Heart left ventricle (tissue), 16 donors: Measurements from ENCODE around the gene AFMID. TPM values are rescaled to one million over a fixed set of nuclear protein-coding genes. Genes with fewer than 3 reads are reported as not detected.
A peak's percentile ranks its signal among the peaks of the same experiment; 100 is the strongest.

Experiments used
- ATAC-seq, 4 donors: fragments of 200-7000 bp; cut with Tn5 transposase; one replicate each; pipeline ENCODE4 v1.9.1; 2020 to 2022; ENCODE audit warnings: moderate library complexity in 4 of 4, mild to moderate bottlenecking in 3 of 4, moderate number of reproducible peaks in 1 of 4
- DNase-seq, 5 donors: peaks; one replicate each; pipeline ENCODE4 v3.0.0-alpha.2; 2020
- H3K27ac ChIP-seq, 12 donors: fragments of 200-600 bp; sonication (generic) in 4 of 12; one replicate each; pipeline versions ENCODE4 v1.5.0 to v1.8.0; 2016 to 2022; ENCODE audit warnings: mild to moderate bottlenecking in 2 of 12
- H3K27me3 ChIP-seq, 9 donors: fragments of 200-600 bp; sonication (generic) in 2 of 9; one replicate each; pipeline versions ENCODE4 v1.5.1 to v1.8.0; 2016 to 2022; ENCODE audit warnings: mild to moderate bottlenecking in 3 of 9
- H3K36me3 ChIP-seq, 9 donors: fragments of 200-600 bp; sonication (generic) in 2 of 9; one replicate each; pipeline versions ENCODE4 v1.5.0 to v1.8.0; 2018 to 2022; ENCODE audit warnings: mild to moderate bottlenecking in 2 of 9
- H3K4me1 ChIP-seq, 12 donors: fragments of 200-600 bp; sonication (generic) in 4 of 12; one replicate each; pipeline versions ENCODE4 v1.5.0 to v1.8.0; 2016 to 2022; ENCODE audit warnings: mild to moderate bottlenecking in 3 of 12
- H3K4me3 ChIP-seq, 12 donors: fragments of 200-600 bp; sonication (generic) in 4 of 12; one replicate each; pipeline versions ENCODE4 v1.5.0 to v1.8.0; 2017 to 2022; ENCODE audit warnings: mild to moderate bottlenecking in 9 of 12, moderate library complexity in 4 of 12
- H3K9me3 ChIP-seq, 12 donors: fragments of 200-600 bp; sonication (generic) in 4 of 12; one replicate each; pipeline versions ENCODE4 v1.5.0 to v1.8.0; 2016 to 2022; ENCODE audit warnings: mild to moderate bottlenecking in 1 of 12
- CTCF ChIP-seq, 12 donors: fragments of 200-600 bp; sonication (generic) in 4 of 12; IDR thresholded peaks; one replicate each; pipeline versions ENCODE4 v1.5.0 to v1.8.0; 2018 to 2022; ENCODE audit warnings: antibody characterized with exemption in 12 of 12, mild to moderate bottlenecking in 5 of 12
- POLR2A ChIP-seq, 2 donors: fragments of 450-650 bp; IDR thresholded peaks; one replicate each; pipeline ENCODE4 v1.6.1; 2017; ENCODE audit warnings: antibody characterized with exemption in 2 of 2, mild to moderate bottlenecking in 2 of 2, moderate library complexity in 2 of 2
- WGBS, 4 donors: extraction: QIAGEN DNeasy Blood & Tissue Kit in 2 of 4; methylation state at CpG; one replicate each; pipeline versions ENCODE4 v1.1.5 to v1.1.7; 2013 to 2018; 5-methylcytosine and 5-hydroxymethylcytosine counted together
- intact Hi-C, 10 donors: fragments of 100-400 bp; cut with DNase I; formaldehyde crosslinking; loops; one replicate each; pipeline versions ENCODE4 v1.11.1 to v1.14.2; 2022
- polyA plus RNA-seq, 2 donors: library from polyadenylated mRNA; stranded (reverse); fragments of 200-250 nt; gene quantifications; one replicate each; pipeline ENCODE4 v1.2.3, GENCODE V29; 2013
- total RNA-seq, 9 donors: library from RNA; depleted of rRNA in 2 of 9; stranded (reverse); fragments of >200 nt in 2 of 9; fragmentation: NEBNext Ultra II Directional in 3 of 9; extraction: Animal tissue kit (Norgen Biotek cat#: 25700) in 3 of 9; gene quantifications; one replicate each; pipeline versions ENCODE4 v1.1.0 to v1.2.4, GENCODE V29; 2016 to 2023
- donor health status: ischemic (EF 13 %, LVEDD 7.1; RV severe dilation, severe dysfunction).
- donor health status: healthy with polysubstance abuse.
- donor health status: DM: no; HTN: yes; CAD: no.
- donor health status: DM: no; HTN: no; CAD: no.
- donor health status: ischemic (EF 25% LVEDD 6.9; RV normal size, moderate dysfunction).
- donor health status: ischemic (EF 25% LVEDD 5.7; RV mildly dilated, moderate dysfunction).
- donor health status: healthy.
- donor health status: DM: yes; HTN: yes; CAD: no.
- donor health status: ischemic (EF 35%, LVEDD 5.7; RV mildly dilated, moderate dysfunction).
- donor health status: nonischemic (EF 11% LVEDD 7.7; RV severe dilation, severe dysfunction).
- donor health status: DM: yes; HTN: yes; CAD: no.
- donor health status: PGD.
- donor health status: ischemic (EF 29% LVEDD 5.4; RV normal size, mild dysfunction).
- donor health status: nonischemic (EF 23%, LVEDD 6.1; RV moderate dilation, normal function).

AFMID gene
- total and polyA plus RNA-seq, 11 donors, result 12.8 to 86.6 (median 30.2) TPM

- Histone ChIP-seq H3K27me3 (no peaks in the 10 kb centered on the region), H3K4me1 (peaks cover 0 to 84% (median 32%) of the 10 kb centered on the region in 12 donors), H3K4me3 (no peak overlapping the region), H3K36me3 (no peaks in the 10 kb centered on the region), H3K27ac (peak overlapping the region in 1 of 12 donors; percentile 93), H3K9me3 (no peaks in the 10 kb centered on the region)
- ATAC-seq (no peak), DNase-seq (no peak)
- 88 to 95% (median 91%) methylated on average over 18 of the region's 18 CpGs for WGBS, 4 donors
- intact Hi-C loops, result no loop called here
- no peak for TF ChIP-seq CTCF (IDR thresholded peaks at IDR 0.05)
- no peak for TF ChIP-seq POLR2A (IDR thresholded peaks at IDR 0.05)
These were observed 68.0 kb downstream of the AFMID start for GRCh38 chr17:78255029-78255656.

- H3K27me3 ChIP-seq, result no peaks in the 10 kb centered on the region
- H3K36me3 ChIP-seq, result no peaks in the 10 kb centered on the region
- no peak for ATAC-seq
- WGBS, 4 donors, result 67 to 83% (median 76%) methylated on average over 10 to 14 of the region's 14 CpGs
- no peak for TF ChIP-seq POLR2A (IDR thresholded peaks at IDR 0.05)
- TF ChIP-seq CTCF (IDR thresholded peaks at IDR 0.05), result no peak
- no peaks in the 10 kb centered on the region for H3K9me3 ChIP-seq
- H3K4me3 ChIP-seq, result no peak overlapping the region
- peak in 1 of 5 donors; percentile 17 for DNase-seq
- intact Hi-C loops, result no loop called here
- H3K4me1 ChIP-seq, result peaks cover 0 to 83% (median 26%) of the 10 kb centered on the region in 12 donors
- peak overlapping the region in 3 of 12 donors; percentile 48 to 93 (median 53) for H3K27ac ChIP-seq
These were observed 69.0 kb downstream of the AFMID start for GRCh38 chr17:78255953-78256706.

GRCh38 chr17:78256707-78257591 lies 69.8 kb downstream of the AFMID start:
- ATAC-seq, result peak in 1 of 4 donors; percentile 21
- Histone ChIP-seq H3K36me3 (no peaks in the 10 kb centered on the region), H3K27me3 (no peaks in the 10 kb centered on the region), H3K4me3 (no peak overlapping the region), H3K4me1 (peaks cover 0 to 78% (median 26%) of the 10 kb centered on the region in 12 donors), H3K9me3 (no peaks in the 10 kb centered on the region), H3K27ac (peak overlapping the region in 7 of 12 donors; percentile 6 to 93 (median 53))
- 47 to 66% (median 50%) methylated on average over 15 to 18 of the region's 18 CpGs for WGBS, 4 donors
- TF ChIP-seq CTCF (IDR thresholded peaks at IDR 0.05), result no peak
- no peak for TF ChIP-seq POLR2A (IDR thresholded peaks at IDR 0.05)
- peak in 1 of 5 donors; percentile 22 for DNase-seq
- intact Hi-C loops, result no loop called here

Other genes starting within 250 kb of the AFMID start
- 10 to 100 TPM; 11.1 to 24.7 (median 21.4) TPM for gene TNRC6C, start 228.7 kb upstream of the AFMID start, total RNA-seq
- gene TNRC6C, start 228.7 kb upstream of the AFMID start, polyA plus RNA-seq, result 10 to 100 TPM in 1 of 2 donors, 1 to 10 TPM in 1; 7.7 to 12.1 TPM
- 100 to 1,000 TPM in 1 of 9 donors, 10 to 100 TPM in 8; 41.5 to 139 (median 71.4) TPM for gene TMC6, start 58.6 kb upstream of the AFMID start, total RNA-seq
- 10 to 100 TPM; 31.2 to 50.1 TPM for gene TMC6, start 58.6 kb upstream of the AFMID start, polyA plus RNA-seq
- 10 to 100 TPM in 1 of 9 donors, 1 to 10 TPM in 5, under 1 TPM in 3; 0.81 to 21.6 (median 1.1) TPM for gene TMC8, start 56.6 kb upstream of the AFMID start, total RNA-seq
- gene TMC8, start 56.6 kb upstream of the AFMID start, polyA plus RNA-seq, result 1 to 10 TPM; 1.2 to 1.8 TPM
- gene C17orf99, start 41.0 kb upstream of the AFMID start, total RNA-seq, result not detected
- not detected for gene C17orf99, start 41.0 kb upstream of the AFMID start, polyA plus RNA-seq
- 100 to 1,000 TPM in 7 of 9 donors, 10 to 100 TPM in 2; 99.5 to 268 (median 135) TPM for gene SYNGR2, start 18.8 kb upstream of the AFMID start, total RNA-seq
- gene SYNGR2, start 18.8 kb upstream of the AFMID start, polyA plus RNA-seq, result 100 to 1,000 TPM; 104 to 174 TPM
- 10 to 100 TPM in 1 of 9 donors, 1 to 10 TPM in 6, under 1 TPM in 2; 0.29 to 21.7 (median 1.2) TPM for gene TK1, start 310 bp upstream of the AFMID start, total RNA-seq
- 1 to 10 TPM in 1 of 2 donors, under 1 TPM in 1; 0.91 to 1.9 TPM for gene TK1, start 310 bp upstream of the AFMID start, polyA plus RNA-seq
- 10 to 100 TPM in 1 of 9 donors, 1 to 10 TPM in 3, under 1 TPM in 3, not detected in 2; 0.50 to 10.9 (median 1.1) TPM for gene BIRC5, start 26.9 kb downstream of the AFMID start, total RNA-seq
- gene BIRC5, start 26.9 kb downstream of the AFMID start, polyA plus RNA-seq, result under 1 TPM; 0.11 to 0.28 TPM
- gene TMEM235, start 44.3 kb downstream of the AFMID start, total RNA-seq, result not detected
- not detected for gene TMEM235, start 44.3 kb downstream of the AFMID start, polyA plus RNA-seq
- gene SOCS3, start 172.7 kb downstream of the AFMID start, total RNA-seq, result 100 to 1,000 TPM in 1 of 9 donors, 10 to 100 TPM in 5, 1 to 10 TPM in 3; 4.6 to 134 (median 18.4) TPM
- gene SOCS3, start 172.7 kb downstream of the AFMID start, polyA plus RNA-seq, result 10 to 100 TPM; 15.2 to 15.9 TPM
- 10 to 100 TPM; 14.2 to 32.8 (median 17.3) TPM for gene PGS1, start 191.3 kb downstream of the AFMID start, total RNA-seq
- 10 to 100 TPM; 11.9 to 24.6 TPM for gene PGS1, start 191.3 kb downstream of the AFMID start, polyA plus RNA-seq